Body of pancreas (tissue), 4 donors: Measurements from ENCODE around the gene ENTREP3.

Experiments
- POLR2A ChIP-seq, 3 donors: fragments of 450-650 bp; IDR thresholded peaks; one replicate each; pipeline ENCODE4 v1.6.1; 2016; ENCODE audit warnings: antibody characterized with exemption in 3 of 3, mild to moderate bottlenecking in 2 of 3
- TF ChIP-seq, protein P1 (sequence below), 7 experiments: fragments of 450-650 bp in 4 of 7; fragments of 200-600 bp in 3 of 7; sonication (generic) in 3 of 7; IDR thresholded peaks; one replicate each; pipeline ENCODE4 v1.5.1; 2016 to 2019; ENCODE audit warnings: antibody characterized with exemption in 7 of 7

- TF ChIP-seq, protein P1, sequence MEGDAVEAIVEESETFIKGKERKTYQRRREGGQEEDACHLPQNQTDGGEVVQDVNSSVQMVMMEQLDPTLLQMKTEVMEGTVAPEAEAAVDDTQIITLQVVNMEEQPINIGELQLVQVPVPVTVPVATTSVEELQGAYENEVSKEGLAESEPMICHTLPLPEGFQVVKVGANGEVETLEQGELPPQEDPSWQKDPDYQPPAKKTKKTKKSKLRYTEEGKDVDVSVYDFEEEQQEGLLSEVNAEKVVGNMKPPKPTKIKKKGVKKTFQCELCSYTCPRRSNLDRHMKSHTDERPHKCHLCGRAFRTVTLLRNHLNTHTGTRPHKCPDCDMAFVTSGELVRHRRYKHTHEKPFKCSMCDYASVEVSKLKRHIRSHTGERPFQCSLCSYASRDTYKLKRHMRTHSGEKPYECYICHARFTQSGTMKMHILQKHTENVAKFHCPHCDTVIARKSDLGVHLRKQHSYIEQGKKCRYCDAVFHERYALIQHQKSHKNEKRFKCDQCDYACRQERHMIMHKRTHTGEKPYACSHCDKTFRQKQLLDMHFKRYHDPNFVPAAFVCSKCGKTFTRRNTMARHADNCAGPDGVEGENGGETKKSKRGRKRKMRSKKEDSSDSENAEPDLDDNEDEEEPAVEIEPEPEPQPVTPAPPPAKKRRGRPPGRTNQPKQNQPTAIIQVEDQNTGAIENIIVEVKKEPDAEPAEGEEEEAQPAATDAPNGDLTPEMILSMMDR (IDR thresholded peaks at IDR 0.05), result peak in 2 of 7 experiments; percentile 9 to 14
- no peak for TF ChIP-seq POLR2A (IDR thresholded peaks at IDR 0.05)
Measured at GRCh38 chr1:155261493-155261851, 6.2 kb upstream of the ENTREP3 start.
